ENCODE measurements around the gene SLC19A1.

The SLC19A1 gene

GRCh38 chr21:45463871-45464270 is 78.4 kb downstream of the SLC19A1 start:
- no peak for DNase-seq

GRCh38 chr21:45461806-45462341 is 80.4 kb downstream of the SLC19A1 start:
- no peak for DNase-seq

GRCh38 chr21:45461369-45461750 is 80.9 kb downstream of the SLC19A1 start:
- no peak for DNase-seq

- DNase-seq: no peak
These were observed 81.5 kb downstream of the SLC19A1 start for GRCh38 chr21:45460611-45461368.

GRCh38 chr21:45460011-45460565 is 82.2 kb downstream of the SLC19A1 start:
- DNase-seq: no peak

- no peak for DNase-seq
These were observed 82.8 kb downstream of the SLC19A1 start for GRCh38 chr21:45459171-45460010.

- DNase-seq: no peak
These were observed 83.7 kb downstream of the SLC19A1 start for GRCh38 chr21:45458281-45459170.

GRCh38 chr21:45457832-45458172 is 84.4 kb downstream of the SLC19A1 start:
- no peak for DNase-seq

GRCh38 chr21:45457161-45457831 is 84.9 kb downstream of the SLC19A1 start:
- no peak for DNase-seq

GRCh38 chr21:45456584-45457160 is 85.6 kb downstream of the SLC19A1 start:
- no peak for DNase-seq

GRCh38 chr21:45455674-45456583 is 86.3 kb downstream of the SLC19A1 start:
- no peak for DNase-seq

- DNase-seq: no peak
These were observed 87.1 kb downstream of the SLC19A1 start for GRCh38 chr21:45454926-45455673.

- no peak for DNase-seq
These were observed 87.9 kb downstream of the SLC19A1 start for GRCh38 chr21:45454060-45454925.

- DNase-seq: no peak
These were observed 88.8 kb downstream of the SLC19A1 start for GRCh38 chr21:45453308-45453950.

- DNase-seq: no peak
These were observed 89.4 kb downstream of the SLC19A1 start for GRCh38 chr21:45452696-45453307.

GRCh38 chr21:45451771-45452182 is 90.5 kb downstream of the SLC19A1 start:
- DNase-seq: no peak

GRCh38 chr21:45451091-45451740 is 91.0 kb downstream of the SLC19A1 start:
- DNase-seq: peak; percentile 13

Measured in NCI-H524 treated with DMSO at 0.1 percent for 48 hours (cell line).